ENCODE measurements around the gene TTPAL. TPM values are rescaled to one million over a fixed set of nuclear protein-coding genes. Genes with fewer than 3 reads are reported as not detected.

TTPAL gene, protein sequence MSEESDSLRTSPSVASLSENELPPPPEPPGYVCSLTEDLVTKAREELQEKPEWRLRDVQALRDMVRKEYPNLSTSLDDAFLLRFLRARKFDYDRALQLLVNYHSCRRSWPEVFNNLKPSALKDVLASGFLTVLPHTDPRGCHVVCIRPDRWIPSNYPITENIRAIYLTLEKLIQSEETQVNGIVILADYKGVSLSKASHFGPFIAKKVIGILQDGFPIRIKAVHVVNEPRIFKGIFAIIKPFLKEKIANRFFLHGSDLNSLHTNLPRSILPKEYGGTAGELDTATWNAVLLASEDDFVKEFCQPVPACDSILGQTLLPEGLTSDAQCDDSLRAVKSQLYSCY
- total RNA-seq = 2.6 and 2.8 TPM in 2 replicates

GRCh38 chr20:44475694-44476560 is at the start of gene TTPAL:
Gene TTPAL (plus strand): TSS chr20:44475874. CDS start chr20:44480000, 4,126 bp downstream.
- peak; percentile 85 to 92 for DNase-seq (ENCODE audit: low read depth in 2 of 2)

GRCh38 chr20:44425923-44426322 is 49.8 kb upstream of the TTPAL start:
- DNase-seq (ENCODE audit: low read depth in 2 of 2) = no peak

DNA sequence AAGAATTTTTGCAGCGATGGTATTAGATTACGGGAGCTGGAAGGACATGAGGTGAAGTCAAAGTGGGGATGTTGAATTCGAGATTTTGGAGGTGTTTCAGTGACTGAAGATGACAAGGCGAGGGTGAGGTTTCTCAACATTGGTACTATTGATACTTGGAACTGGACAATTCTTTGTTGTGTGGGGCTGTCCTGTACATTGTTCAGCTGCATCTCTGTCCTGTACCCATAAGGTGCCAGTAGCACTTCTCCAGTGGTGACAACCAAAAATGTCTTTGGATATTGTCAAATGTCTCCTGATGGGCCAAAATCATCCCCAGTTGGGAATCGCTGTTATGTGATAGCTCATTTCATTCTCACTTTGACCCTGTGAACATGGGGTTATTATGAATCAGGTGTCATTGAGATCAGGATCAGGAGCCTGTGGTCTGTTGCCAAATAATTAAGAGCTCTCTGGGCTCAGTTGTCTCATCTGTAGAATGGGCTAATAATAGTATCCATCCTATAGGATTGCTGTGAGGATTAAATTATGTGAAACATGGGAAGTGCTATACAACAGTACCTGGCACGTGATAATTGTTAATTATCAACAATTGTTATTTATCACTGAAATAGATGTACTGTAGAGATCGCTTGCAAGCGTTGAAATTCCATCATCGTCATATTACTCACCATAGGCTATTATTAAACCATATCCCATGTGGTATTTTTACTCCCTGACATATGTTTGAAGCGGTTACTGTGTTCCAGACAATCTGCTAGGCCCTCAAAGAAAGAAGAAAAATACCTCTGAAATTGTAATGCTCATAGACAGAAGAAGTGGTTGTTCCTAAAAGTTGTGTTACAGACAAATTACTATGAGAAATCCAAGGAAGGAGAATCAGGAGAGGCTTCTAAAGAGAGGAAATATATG is 48.5 kb upstream of the TTPAL start:
- DNase-seq (ENCODE audit: low read depth in 2 of 2) = no peak

GRCh38 chr20:44427804-44428173 is 47.9 kb upstream of the TTPAL start:
- no peak for DNase-seq (ENCODE audit: low read depth in 2 of 2)

DNA sequence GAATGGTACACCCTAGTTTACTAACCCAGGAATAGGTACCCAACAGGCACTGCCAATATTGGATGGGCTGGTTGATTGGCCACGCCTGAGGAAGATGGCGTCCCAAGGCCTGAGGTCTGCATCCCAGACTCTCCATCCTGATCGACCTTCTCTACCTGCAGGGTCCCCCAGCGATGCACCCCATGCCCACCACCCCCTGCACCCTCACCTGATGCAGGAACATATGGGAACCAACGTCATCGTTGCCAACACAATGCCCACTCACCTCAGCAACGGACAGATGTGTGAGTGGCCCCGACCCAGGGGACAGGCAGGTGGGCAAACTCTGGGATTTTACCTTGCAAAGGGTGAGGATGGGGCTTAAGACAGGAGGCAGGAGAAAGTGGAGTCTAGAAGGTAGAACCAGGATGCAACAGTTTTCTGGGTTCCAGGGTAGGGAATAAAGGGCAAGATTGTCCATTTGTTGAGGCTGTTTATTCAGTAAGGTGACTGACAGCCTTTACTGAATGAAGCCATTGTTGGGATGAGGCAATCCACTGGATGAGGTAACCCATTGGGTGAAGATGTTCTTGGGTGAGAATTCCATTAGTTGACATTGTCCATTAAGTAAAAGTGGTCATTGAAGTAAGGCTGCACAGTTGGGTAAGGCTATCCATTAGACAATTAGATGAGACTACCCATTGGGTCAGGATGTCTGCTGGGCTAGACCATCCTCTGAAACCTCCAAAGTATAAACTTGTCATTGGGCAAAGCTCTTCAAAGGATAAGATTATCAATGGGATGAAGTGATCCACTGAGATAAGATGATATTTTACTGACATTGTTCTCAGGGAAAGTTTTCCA is 47.3 kb upstream of the TTPAL start:
- DNase-seq (ENCODE audit: low read depth in 2 of 2) = no peak

GRCh38 chr20:44429017-44429339 is 46.7 kb upstream of the TTPAL start:
- no peak for DNase-seq (ENCODE audit: low read depth in 2 of 2)

GRCh38 chr20:44429419-44430269 is 46.0 kb upstream of the TTPAL start:
- DNase-seq (ENCODE audit: low read depth in 2 of 2) = no peak

DNA sequence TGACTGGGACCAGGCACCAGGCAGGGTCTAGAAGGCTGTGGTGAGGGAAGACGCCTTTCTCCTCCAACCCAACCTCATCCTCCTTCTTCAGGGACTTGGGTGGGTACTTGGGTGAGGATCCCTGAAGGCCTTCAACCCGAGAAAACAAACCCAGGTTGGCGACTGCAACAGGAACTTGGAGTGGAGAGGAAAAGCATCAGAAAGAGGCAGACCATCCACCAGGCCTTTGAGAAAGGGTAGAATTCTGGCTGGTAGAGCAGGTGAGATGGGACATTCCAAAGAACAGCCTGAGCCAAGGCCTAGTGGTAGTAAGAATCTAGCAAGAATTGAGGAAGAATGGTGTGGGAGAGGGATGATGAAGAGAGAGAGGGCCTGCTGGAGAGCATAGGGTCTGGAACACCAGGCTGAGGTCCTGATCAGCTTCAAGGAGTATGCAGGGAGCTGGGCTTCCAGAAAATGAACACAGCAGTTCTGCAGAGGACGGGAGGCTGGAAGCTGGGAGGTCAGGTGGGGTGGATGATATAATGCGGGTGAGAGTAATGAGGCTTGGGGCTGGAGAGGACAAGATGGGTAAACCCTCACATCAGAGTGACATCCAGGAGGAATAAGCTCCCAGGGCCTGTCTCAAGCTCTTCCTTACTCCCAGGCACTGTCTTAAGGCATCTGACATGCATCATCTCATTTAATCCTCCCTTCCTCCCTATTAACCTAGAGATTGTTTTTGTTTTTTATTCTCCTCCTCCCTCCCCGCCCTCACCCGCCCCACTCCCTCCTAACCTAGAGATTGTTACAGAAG is 45.2 kb upstream of the TTPAL start:
- no peak for DNase-seq (ENCODE audit: low read depth in 2 of 2)

DNA sequence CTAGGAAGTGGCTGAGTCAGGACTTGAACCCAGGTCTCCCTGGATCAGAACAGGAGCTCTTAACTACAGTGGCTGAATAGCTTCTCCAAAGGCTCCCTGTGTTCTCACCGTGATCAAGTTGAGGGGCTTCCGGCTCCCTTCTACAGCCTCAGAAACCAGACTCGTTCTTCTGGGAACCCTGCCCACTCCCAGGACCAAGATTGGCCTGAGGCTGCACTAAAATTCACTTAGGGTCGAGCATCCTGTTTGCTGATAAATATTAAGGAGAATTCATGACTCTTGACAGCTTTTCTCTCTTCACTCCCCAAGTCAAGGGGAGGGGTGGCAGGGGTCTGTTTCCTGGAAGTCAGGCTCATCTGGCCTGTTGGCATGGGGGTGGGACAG is 44.6 kb upstream of the TTPAL start:
- no peak for DNase-seq (ENCODE audit: low read depth in 2 of 2)

GRCh38 chr20:44431502-44432234 is 44.0 kb upstream of the TTPAL start:
- no peak for DNase-seq (ENCODE audit: low read depth in 2 of 2)

DNA sequence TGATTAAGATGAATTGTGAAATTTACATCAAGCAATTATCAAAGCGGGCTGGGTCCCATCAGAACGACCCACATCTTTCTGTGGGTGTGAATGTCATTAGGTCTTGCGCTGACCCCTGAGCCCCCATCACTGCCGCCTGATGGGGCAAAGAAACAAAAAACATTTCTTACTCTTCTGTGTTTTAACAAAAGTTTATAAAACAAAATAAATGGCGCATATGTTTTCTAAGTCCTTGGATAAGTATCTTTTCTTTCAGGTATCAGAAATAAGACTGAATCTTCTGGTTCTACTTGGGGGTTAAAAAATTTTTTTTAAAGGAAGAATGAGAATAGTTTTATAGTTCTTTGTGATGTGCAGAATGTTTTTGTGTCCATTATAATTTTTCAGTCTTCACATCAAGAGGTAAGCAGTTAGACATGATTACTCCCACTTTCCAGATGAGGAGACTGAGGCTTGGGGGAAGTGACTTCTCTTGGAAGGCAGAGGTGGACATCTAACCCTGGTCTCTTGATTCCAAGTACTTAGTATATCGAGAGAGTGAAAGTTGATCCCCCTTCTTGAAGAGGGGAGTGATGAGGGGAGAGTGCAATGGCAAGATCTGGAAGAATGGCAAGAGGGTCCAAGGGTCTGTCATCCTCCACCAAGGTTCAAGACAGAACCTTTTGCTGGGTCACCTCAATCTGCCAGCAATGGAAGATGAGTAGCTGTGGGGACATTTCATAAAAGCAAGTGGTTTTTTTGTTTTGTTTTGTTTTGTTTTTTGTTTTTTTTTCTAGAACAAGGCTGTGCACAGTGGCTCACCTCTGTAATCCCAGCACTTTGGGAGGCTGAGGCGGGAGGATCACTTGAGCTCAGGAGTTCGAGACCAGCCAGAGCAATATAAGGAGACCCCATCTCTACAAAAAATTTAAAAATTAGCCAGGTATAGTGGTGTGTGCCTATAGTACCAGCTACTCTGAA is 42.8 kb upstream of the TTPAL start:
- DNase-seq (ENCODE audit: low read depth in 2 of 2) = no peak

DNA sequence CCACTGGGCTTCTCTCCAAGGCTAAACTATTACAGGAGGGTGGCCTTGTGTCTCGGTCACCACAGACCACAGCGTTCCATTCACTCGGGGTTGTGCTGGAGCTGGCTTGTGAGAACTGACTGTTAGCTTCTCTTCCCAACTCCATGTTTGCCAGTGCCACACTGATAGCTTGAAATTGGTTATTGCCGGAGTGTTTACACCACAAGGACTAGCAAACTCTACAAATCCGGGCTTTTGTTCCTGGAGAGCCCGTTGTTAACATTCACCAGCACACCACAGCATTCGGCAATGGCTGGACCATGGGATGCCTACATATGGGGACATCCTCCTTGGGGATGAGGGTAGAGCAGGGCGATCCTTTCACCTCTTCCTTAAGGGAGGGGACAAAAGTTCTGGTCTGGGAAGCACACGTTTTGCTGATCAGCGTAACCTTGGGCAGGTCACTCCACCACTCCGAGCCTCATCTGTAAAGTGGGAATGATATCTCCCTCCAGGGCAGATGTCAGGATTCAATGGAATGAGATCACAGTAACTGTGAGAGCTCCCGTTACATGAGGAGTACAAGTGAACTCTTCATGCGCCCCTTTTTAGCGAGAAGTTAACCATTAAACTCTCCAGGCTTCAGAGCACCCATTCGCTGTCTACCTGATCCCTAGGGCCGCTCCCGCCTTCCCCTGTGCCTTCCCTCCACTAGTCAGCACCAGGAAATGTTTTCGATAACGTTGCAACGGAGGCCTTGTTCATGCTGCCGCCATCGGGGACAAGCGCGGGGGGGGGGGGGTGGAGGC is 41.7 kb upstream of the TTPAL start:
- DNase-seq (ENCODE audit: low read depth in 2 of 2) = no peak

GRCh38 chr20:44435630-44436335 is 39.9 kb upstream of the TTPAL start:
- peak in 1 of 2 donors; percentile 23 for DNase-seq (ENCODE audit: low read depth in 2 of 2)

- DNase-seq (ENCODE audit: low read depth in 2 of 2) = no peak
These were observed 39.3 kb upstream of the TTPAL start for GRCh38 chr20:44436393-44436792.

DNA sequence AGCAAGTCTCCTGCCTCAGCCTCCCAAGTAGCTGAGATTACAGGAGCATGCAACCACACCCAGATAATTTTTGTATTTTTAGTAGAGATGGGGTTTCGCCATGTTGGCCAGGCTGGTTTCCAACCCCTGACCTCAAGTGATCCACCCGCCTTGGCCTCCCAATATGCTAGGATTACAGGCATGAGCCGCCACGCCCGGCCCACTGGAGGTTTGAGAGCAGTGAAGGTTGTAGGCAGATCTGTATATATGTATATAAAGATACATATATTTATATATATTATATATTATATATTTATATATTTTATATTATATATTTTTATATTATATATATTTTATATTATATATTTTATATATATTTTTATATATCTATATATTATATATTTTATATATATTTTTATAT is 38.2 kb upstream of the TTPAL start:
- DNase-seq (ENCODE audit: low read depth in 2 of 2) = no peak

DNA sequence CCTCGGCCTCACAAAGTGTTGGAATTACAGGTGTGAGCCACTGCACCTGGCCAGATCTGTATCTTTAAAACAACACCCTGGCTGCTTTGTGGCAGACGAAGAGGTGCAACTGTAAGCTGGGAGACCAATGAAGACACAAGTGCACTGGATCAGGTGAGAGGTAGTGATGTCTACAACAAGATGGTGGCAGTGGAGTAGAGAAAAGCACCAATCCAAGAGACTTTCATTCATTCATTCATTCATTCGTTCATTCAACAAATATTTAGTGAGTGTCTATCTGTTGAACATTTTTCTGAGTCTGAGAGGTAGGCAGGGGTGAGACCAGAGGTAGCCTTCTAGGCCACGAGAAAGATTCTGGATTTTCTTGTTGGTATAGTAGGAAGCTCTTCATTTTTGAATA is 36.9 kb upstream of the TTPAL start:
- no peak for DNase-seq (ENCODE audit: low read depth in 2 of 2)

Data from lung microvascular endothelial cell (primary cell).